ENCODE results near the gene OSCP1.
"Not testable (repeated sequence)": the region's sequence is repeated elsewhere in the genome, so short reads cannot be mapped to it uniquely, and the experiment has no call there.

Gene OSCP1

DNA sequence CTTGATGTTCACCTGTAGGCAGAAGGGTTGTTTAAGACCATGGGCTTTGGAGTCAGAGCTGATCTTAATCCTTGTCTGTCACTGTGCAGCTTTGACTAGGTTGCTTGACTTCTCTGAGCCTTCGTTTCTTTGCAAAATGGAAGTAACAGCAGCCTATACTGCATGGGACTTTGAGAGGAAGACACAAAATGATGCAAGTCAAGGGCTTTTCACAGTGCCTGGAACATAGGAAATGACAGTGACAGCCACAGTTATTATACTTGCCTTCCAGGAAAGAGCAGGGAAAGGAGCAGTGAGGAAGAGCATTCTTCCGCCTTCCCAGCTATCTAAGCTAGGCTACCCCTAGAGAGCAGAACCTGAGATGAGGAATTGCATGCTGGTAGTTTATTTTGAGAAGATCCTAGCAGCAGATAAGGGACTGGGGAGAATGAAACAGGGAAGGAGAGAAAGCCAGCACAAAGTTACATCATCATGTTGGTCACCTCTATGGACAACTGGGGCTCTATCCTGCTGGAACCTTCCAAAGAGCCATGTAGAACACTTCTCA lies 29.3 kb upstream of the OSCP1 start:
- DNase-seq = no peak
- Histone ChIP-seq H2BK5ac (ENCODE audit: low read length) (no peak overlapping the region), H3K27ac (ENCODE audit: low read depth, low read length) (no peak overlapping the region), H4K5ac (ENCODE audit: low read length) (no peak overlapping the region), H3K9ac (ENCODE audit: low read length) (no peak overlapping the region), H4K8ac (ENCODE audit: low read depth, low read length) (no peak overlapping the region), H3K4me1 (ENCODE audit: control insufficient read depth, low read depth, low read length) (peaks cover 11% of the 10 kb centered on the region), H3K27me3 (ENCODE audit: insufficient read depth, low read length, poor library complexity) (no peaks in the 10 kb centered on the region), H2BK15ac (replicated peaks; ENCODE audit: low read depth) (no peak overlapping the region), H3K23ac (ENCODE audit: low read length) (peak overlapping the region; percentile 38), H3K79me2 (ENCODE audit: control insufficient read depth, insufficient read depth, low read length) (no peaks in the 10 kb centered on the region), H3K79me1 (ENCODE audit: low read length) (no peaks in the 10 kb centered on the region), H3K18ac (ENCODE audit: low read length) (no peak overlapping the region), H2BK120ac (ENCODE audit: low read depth, low read length) (no peak overlapping the region), H3K4me2 (ENCODE audit: low read length) (no peak overlapping the region), H3K4ac (ENCODE audit: low read depth, low read length) (no peak overlapping the region), H3K36me3 (ENCODE audit: control insufficient read depth, insufficient read depth, low read length) (no peaks in the 10 kb centered on the region), H3K56ac (ENCODE audit: low read length) (no peak overlapping the region), H2AK5ac (ENCODE audit: low read length) (peak overlapping the region; percentile 34), H3K4me3 (ENCODE audit: low read length) (no peak overlapping the region)
- WGBS (ENCODE audit: extremely low coverage, insufficient coverage, low lambda C conversion rate) = no CpG with 5 or more reads among the region's 2 CpGs

DNA sequence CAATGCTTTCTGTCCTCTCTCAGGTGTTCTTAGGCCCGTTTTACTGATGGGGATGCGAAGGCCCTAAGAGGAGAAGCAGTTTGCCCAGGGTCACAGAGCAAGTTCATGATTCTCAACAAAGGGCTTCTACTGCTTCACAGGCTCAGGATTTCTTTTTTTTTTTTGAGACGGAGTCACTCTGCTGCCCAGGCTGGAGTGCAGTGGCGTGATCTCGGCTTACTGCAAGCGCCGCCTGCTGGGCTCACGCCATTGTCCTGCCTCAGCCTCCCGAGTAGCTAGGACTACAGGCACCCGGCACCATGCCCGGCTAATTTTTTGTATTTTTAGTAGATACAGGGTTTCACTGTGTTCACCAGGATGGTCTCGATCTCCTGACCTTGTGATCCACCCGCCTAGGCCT lies 27.4 kb upstream of the OSCP1 start:
- H3K9ac ChIP-seq (ENCODE audit: low read length); H3K23ac ChIP-seq (ENCODE audit: low read length); H3K56ac ChIP-seq (ENCODE audit: low read length); H2BK15ac ChIP-seq (replicated peaks; ENCODE audit: low read depth); H3K18ac ChIP-seq (ENCODE audit: low read length); H3K4ac ChIP-seq (ENCODE audit: low read depth, low read length); H3K27me3 ChIP-seq (ENCODE audit: insufficient read depth, low read length, poor library complexity); H2BK5ac ChIP-seq (ENCODE audit: low read length); H4K8ac ChIP-seq (ENCODE audit: low read depth, low read length); H3K36me3 ChIP-seq (ENCODE audit: control insufficient read depth, insufficient read depth, low read length); H2BK120ac ChIP-seq (ENCODE audit: low read depth, low read length); H3K4me3 ChIP-seq (ENCODE audit: low read length); H3K27ac ChIP-seq (ENCODE audit: low read depth, low read length); H3K79me2 ChIP-seq (ENCODE audit: control insufficient read depth, insufficient read depth, low read length); H4K5ac ChIP-seq (ENCODE audit: low read length); H2AK5ac ChIP-seq (ENCODE audit: low read length); DNase-seq; H3K79me1 ChIP-seq (ENCODE audit: low read length); H3K4me2 ChIP-seq (ENCODE audit: low read length): not testable (repeated sequence)
- peaks cover 10% of the 10 kb centered on the region for H3K4me1 ChIP-seq (ENCODE audit: control insufficient read depth, low read depth, low read length)
- no CpG with 5 or more reads among the region's 13 CpGs for WGBS (ENCODE audit: extremely low coverage, insufficient coverage, low lambda C conversion rate)

DNA sequence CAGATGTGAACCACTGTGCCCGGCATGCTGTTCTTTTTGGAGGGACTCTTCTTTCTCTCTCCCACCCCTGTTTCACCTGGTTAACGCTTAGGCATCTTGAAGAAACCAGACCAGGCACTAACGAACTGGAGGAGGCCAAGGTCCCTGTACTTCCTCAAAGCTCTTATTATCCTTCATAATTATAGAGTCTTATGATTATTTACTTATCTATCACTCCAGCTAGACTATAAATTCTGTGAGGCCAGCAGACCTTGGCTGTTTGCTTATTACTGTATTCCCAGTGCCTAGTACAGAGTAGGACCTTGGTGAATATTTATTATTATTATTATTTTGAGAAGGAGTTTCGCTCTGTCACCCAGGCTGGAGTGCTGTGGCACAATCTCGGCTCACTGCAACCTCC lies 26.7 kb upstream of the OSCP1 start:
- Histone ChIP-seq H3K23ac (ENCODE audit: low read length) (no peak overlapping the region), H2BK120ac (ENCODE audit: low read depth, low read length) (no peak overlapping the region), H4K5ac (ENCODE audit: low read length) (no peak overlapping the region), H3K4ac (ENCODE audit: low read depth, low read length) (no peak overlapping the region), H2AK5ac (ENCODE audit: low read length) (no peak overlapping the region), H3K56ac (ENCODE audit: low read length) (no peak overlapping the region), H3K4me1 (ENCODE audit: control insufficient read depth, low read depth, low read length) (peaks cover 7% of the 10 kb centered on the region), H3K4me3 (ENCODE audit: low read length) (no peak overlapping the region), H3K79me2 (ENCODE audit: control insufficient read depth, insufficient read depth, low read length) (no peaks in the 10 kb centered on the region), H3K18ac (ENCODE audit: low read length) (no peak overlapping the region), H2BK15ac (replicated peaks; ENCODE audit: low read depth) (no peak overlapping the region), H4K8ac (ENCODE audit: low read depth, low read length) (no peak overlapping the region), H3K9ac (ENCODE audit: low read length) (no peak overlapping the region), H2BK5ac (ENCODE audit: low read length) (no peak overlapping the region), H3K36me3 (ENCODE audit: control insufficient read depth, insufficient read depth, low read length) (no peaks in the 10 kb centered on the region), H3K27ac (ENCODE audit: low read depth, low read length) (no peak overlapping the region), H3K79me1 (ENCODE audit: low read length) (no peaks in the 10 kb centered on the region), H3K4me2 (ENCODE audit: low read length) (no peak overlapping the region), H3K27me3 (ENCODE audit: insufficient read depth, low read length, poor library complexity) (no peaks in the 10 kb centered on the region)
- no CpG with 5 or more reads among the region's 5 CpGs for WGBS (ENCODE audit: extremely low coverage, insufficient coverage, low lambda C conversion rate)
- no peak for DNase-seq

DNA sequence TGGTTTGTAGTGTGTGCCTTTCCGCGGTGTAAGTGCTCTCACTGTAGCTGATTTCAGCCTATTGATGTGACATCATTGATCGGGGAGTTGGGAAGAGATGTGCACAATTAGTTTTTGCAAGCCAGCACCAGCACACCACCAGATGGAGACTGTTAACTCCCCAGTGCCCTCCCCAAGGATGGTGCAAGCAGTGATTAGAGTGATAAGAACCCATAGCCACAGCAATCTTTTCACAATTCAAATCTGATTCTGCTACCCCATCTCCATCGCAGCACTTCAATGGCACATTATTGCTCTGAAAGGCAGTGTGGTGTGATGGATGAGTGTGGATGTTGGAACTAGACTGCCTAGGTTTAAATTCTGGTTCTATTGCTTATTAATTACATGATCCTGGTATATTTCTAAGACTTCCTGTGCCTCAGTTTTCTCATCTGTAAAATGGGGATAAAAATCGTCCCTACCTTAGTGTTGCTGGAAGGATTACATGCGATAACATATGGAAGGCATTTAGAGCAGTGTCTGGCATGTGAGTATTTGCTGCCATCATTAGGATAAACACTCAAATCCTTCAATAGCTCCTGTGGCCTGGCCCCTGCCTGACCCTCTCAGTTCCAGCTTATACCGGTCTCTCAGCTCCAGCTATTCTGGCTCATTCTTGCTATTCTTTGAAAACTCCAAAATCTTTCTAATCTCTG lies 25.8 kb upstream of the OSCP1 start:
- Histone ChIP-seq H2AK5ac (ENCODE audit: low read length) (no peak overlapping the region), H3K9ac (ENCODE audit: low read length) (no peak overlapping the region), H3K18ac (ENCODE audit: low read length) (no peak overlapping the region), H3K27ac (ENCODE audit: low read depth, low read length) (no peak overlapping the region), H3K79me1 (ENCODE audit: low read length) (no peaks in the 10 kb centered on the region), H2BK120ac (ENCODE audit: low read depth, low read length) (no peak overlapping the region), H2BK5ac (ENCODE audit: low read length) (no peak overlapping the region), H3K27me3 (ENCODE audit: insufficient read depth, low read length, poor library complexity) (no peaks in the 10 kb centered on the region), H3K4me1 (ENCODE audit: control insufficient read depth, low read depth, low read length) (no peaks in the 10 kb centered on the region), H3K4me2 (ENCODE audit: low read length) (no peak overlapping the region), H4K5ac (ENCODE audit: low read length) (no peak overlapping the region), H4K8ac (ENCODE audit: low read depth, low read length) (no peak overlapping the region), H2BK15ac (replicated peaks; ENCODE audit: low read depth) (no peak overlapping the region), H3K36me3 (ENCODE audit: control insufficient read depth, insufficient read depth, low read length) (no peaks in the 10 kb centered on the region), H3K56ac (ENCODE audit: low read length) (no peak overlapping the region), H3K4me3 (ENCODE audit: low read length) (no peak overlapping the region), H3K79me2 (ENCODE audit: control insufficient read depth, insufficient read depth, low read length) (no peaks in the 10 kb centered on the region), H3K4ac (ENCODE audit: low read depth, low read length) (no peak overlapping the region), H3K23ac (ENCODE audit: low read length) (no peak overlapping the region)
- DNase-seq = no peak
- WGBS (ENCODE audit: extremely low coverage, insufficient coverage, low lambda C conversion rate) = no CpG with 5 or more reads among the region's 7 CpGs

DNA sequence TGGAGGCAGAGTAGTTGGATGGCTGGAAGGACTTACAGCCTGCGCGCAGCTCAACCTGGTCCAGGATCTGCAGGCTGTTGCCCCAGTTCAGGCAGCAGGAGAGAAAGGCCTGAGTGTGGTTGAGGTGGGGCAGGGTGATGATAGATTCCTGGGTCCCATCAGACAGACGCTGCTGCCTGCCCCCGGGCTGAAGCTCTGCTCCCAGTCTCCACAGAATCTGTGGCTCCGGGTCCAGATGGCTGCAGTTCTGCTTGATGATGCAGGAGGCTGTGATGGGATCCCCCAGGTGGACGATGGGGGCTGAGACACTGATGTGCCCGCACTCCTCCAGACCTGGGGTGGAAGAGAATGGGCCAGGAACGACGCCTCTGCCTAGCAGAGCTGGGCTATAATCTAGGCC lies 25.1 kb upstream of the OSCP1 start:
- no peak overlapping the region for H3K4me3 ChIP-seq (ENCODE audit: low read length)
- H3K36me3 ChIP-seq (ENCODE audit: control insufficient read depth, insufficient read depth, low read length) = no peaks in the 10 kb centered on the region
- H3K18ac ChIP-seq (ENCODE audit: low read length) = no peak overlapping the region
- H3K27me3 ChIP-seq (ENCODE audit: insufficient read depth, low read length, poor library complexity) = no peaks in the 10 kb centered on the region
- H4K5ac ChIP-seq (ENCODE audit: low read length) = no peak overlapping the region
- no peak for DNase-seq
- no peak overlapping the region for H3K56ac ChIP-seq (ENCODE audit: low read length)
- H2BK15ac ChIP-seq (replicated peaks; ENCODE audit: low read depth) = no peak overlapping the region
- no peak overlapping the region for H3K9ac ChIP-seq (ENCODE audit: low read length)
- no peak overlapping the region for H2BK5ac ChIP-seq (ENCODE audit: low read length)
- no peak overlapping the region for H4K8ac ChIP-seq (ENCODE audit: low read depth, low read length)
- H3K4ac ChIP-seq (ENCODE audit: low read depth, low read length) = no peak overlapping the region
- no peaks in the 10 kb centered on the region for H3K79me1 ChIP-seq (ENCODE audit: low read length)
- no peak overlapping the region for H2BK120ac ChIP-seq (ENCODE audit: low read depth, low read length)
- no peaks in the 10 kb centered on the region for H3K4me1 ChIP-seq (ENCODE audit: control insufficient read depth, low read depth, low read length)
- H3K79me2 ChIP-seq (ENCODE audit: control insufficient read depth, insufficient read depth, low read length) = no peaks in the 10 kb centered on the region
- no CpG with 5 or more reads among the region's 9 CpGs for WGBS (ENCODE audit: extremely low coverage, insufficient coverage, low lambda C conversion rate)
- H3K27ac ChIP-seq (ENCODE audit: low read depth, low read length) = no peak overlapping the region
- H3K4me2 ChIP-seq (ENCODE audit: low read length) = no peak overlapping the region
- H3K23ac ChIP-seq (ENCODE audit: low read length) = no peak overlapping the region
- no peak overlapping the region for H2AK5ac ChIP-seq (ENCODE audit: low read length)

DNA sequence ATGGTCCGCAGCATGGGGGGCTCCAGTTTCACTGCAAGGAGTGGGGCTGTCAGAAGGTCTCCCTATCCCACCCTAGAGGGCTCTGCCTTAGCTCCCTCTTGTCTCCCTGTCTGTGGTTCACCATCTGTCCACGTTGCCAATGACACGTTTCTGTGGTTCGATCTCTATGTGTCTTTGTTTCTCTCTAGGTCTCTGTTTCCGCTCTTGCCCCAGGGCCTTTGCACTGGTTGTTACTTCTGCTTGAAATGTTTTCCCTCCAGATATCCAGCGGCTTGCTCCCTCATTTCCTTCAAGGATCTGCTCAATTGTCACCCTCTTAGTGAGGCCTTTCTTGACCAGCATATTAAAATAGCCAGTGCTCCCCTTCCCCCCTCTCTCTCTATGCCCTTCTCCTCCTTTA lies 22.4 kb upstream of the OSCP1 start:
- Histone ChIP-seq H2AK5ac (ENCODE audit: low read length) (no peak overlapping the region), H2BK5ac (ENCODE audit: low read length) (no peak overlapping the region), H3K4me1 (ENCODE audit: control insufficient read depth, low read depth, low read length) (no peaks in the 10 kb centered on the region), H3K36me3 (ENCODE audit: control insufficient read depth, insufficient read depth, low read length) (no peaks in the 10 kb centered on the region), H4K8ac (ENCODE audit: low read depth, low read length) (no peak overlapping the region), H3K79me2 (ENCODE audit: control insufficient read depth, insufficient read depth, low read length) (no peaks in the 10 kb centered on the region), H3K27ac (ENCODE audit: low read depth, low read length) (no peak overlapping the region), H3K9ac (ENCODE audit: low read length) (no peak overlapping the region), H3K79me1 (ENCODE audit: low read length) (no peaks in the 10 kb centered on the region), H3K4me2 (ENCODE audit: low read length) (no peak overlapping the region), H3K56ac (ENCODE audit: low read length) (no peak overlapping the region), H3K4me3 (ENCODE audit: low read length) (no peak overlapping the region), H2BK15ac (replicated peaks; ENCODE audit: low read depth) (no peak overlapping the region), H3K27me3 (ENCODE audit: insufficient read depth, low read length, poor library complexity) (no peaks in the 10 kb centered on the region), H3K18ac (ENCODE audit: low read length) (no peak overlapping the region), H4K5ac (ENCODE audit: low read length) (no peak overlapping the region), H3K4ac (ENCODE audit: low read depth, low read length) (no peak overlapping the region), H2BK120ac (ENCODE audit: low read depth, low read length) (no peak overlapping the region), H3K23ac (ENCODE audit: low read length) (no peak overlapping the region)
- no peak for DNase-seq
- whole genome bisulfite sequencing (ENCODE audit: extremely low coverage, insufficient coverage, low lambda C conversion rate) = no CpG with 5 or more reads among the region's 6 CpGs
